Hepatocyte (in vitro differentiated cells): ENCODE data around the gene FBXO3.

Experiments
- CTCF ChIP-seq: fragments of 200-600 bp; sonication (generic); IDR thresholded peaks from 2 replicates; pipeline ENCODE4 v1.5.1; 2016; ENCODE audit warnings: antibody characterized with exemption, mild to moderate bottlenecking; ENCODE audit not compliant: poor library complexity
- EZH2phosphoT487 ChIP-seq: fragments of 200-600 bp; sonication (generic); IDR thresholded peaks from one replicate; pipeline ENCODE4 v1.6.1; 2018; ENCODE audit warnings: antibody characterized with exemption, mild to moderate bottlenecking, low read depth, moderate library complexity; ENCODE audit not compliant: unreplicated experiment, severe bottlenecking

GRCh38 chr11:33785609-33786008 is 11.3 kb upstream of the FBXO3 start:
- TF ChIP-seq CTCF (no peak), EZH2phosphoT487 (no peak)
